ENCODE results near the gene TNK2.

Gene TNK2

GRCh38 chr3:195886181-195887141 lies 21.9 kb downstream of the TNK2 start:
- no peak for DNase-seq (ENCODE audit: low read depth in 1 of 2, low spot score in 1 of 2)

- no peak for DNase-seq (ENCODE audit: low read depth in 1 of 2, low spot score in 1 of 2)
Measured at GRCh38 chr3:195885036-195885891, 23.1 kb downstream of the TNK2 start.

- DNase-seq (ENCODE audit: low read depth in 1 of 2, low spot score in 1 of 2), result no peak
Measured at GRCh38 chr3:195884691-195885035, 23.7 kb downstream of the TNK2 start.

GRCh38 chr3:195883801-195884200 lies 24.6 kb downstream of the TNK2 start:
- no peak for DNase-seq (ENCODE audit: low read depth in 1 of 2, low spot score in 1 of 2)

- DNase-seq (ENCODE audit: low read depth in 1 of 2, low spot score in 1 of 2), result no peak
Measured at GRCh38 chr3:195883160-195883559, 25.2 kb downstream of the TNK2 start.

- DNase-seq (ENCODE audit: low read depth in 1 of 2, low spot score in 1 of 2), result no peak
Measured at GRCh38 chr3:195882002-195882441, 26.3 kb downstream of the TNK2 start.

GRCh38 chr3:195881276-195881988 lies 26.9 kb downstream of the TNK2 start:
- no peak for DNase-seq (ENCODE audit: low read depth in 1 of 2, low spot score in 1 of 2)

- DNase-seq (ENCODE audit: low read depth in 1 of 2, low spot score in 1 of 2), result no peak
Measured at GRCh38 chr3:195880037-195880431, 28.3 kb downstream of the TNK2 start.

- no peak for DNase-seq (ENCODE audit: low read depth in 1 of 2, low spot score in 1 of 2)
Measured at GRCh38 chr3:195879416-195880036, 28.8 kb downstream of the TNK2 start.

- DNase-seq (ENCODE audit: low read depth in 1 of 2, low spot score in 1 of 2), result no peak
Measured at GRCh38 chr3:195878424-195879274, 29.7 kb downstream of the TNK2 start.

- DNase-seq (ENCODE audit: low read depth in 1 of 2, low spot score in 1 of 2), result no peak
Measured at GRCh38 chr3:195877767-195878423, 30.5 kb downstream of the TNK2 start.

GRCh38 chr3:195877136-195877715 lies 31.1 kb downstream of the TNK2 start:
- no peak for DNase-seq (ENCODE audit: low read depth in 1 of 2, low spot score in 1 of 2)

GRCh38 chr3:195876297-195877064 lies 31.9 kb downstream of the TNK2 start:
- no peak for DNase-seq (ENCODE audit: low read depth in 1 of 2, low spot score in 1 of 2)

- no peak for DNase-seq (ENCODE audit: low read depth in 1 of 2, low spot score in 1 of 2)
Measured at GRCh38 chr3:195875482-195876236, 32.7 kb downstream of the TNK2 start.

GRCh38 chr3:195873971-195874370 lies 34.4 kb downstream of the TNK2 start:
- DNase-seq (ENCODE audit: low read depth in 1 of 2, low spot score in 1 of 2), result no peak

- DNase-seq (ENCODE audit: low read depth in 1 of 2, low spot score in 1 of 2), result no peak
Measured at GRCh38 chr3:195873281-195873887, 35.0 kb downstream of the TNK2 start.

GRCh38 chr3:195872800-195873199 lies 35.6 kb downstream of the TNK2 start:
- no peak for DNase-seq (ENCODE audit: low read depth in 1 of 2, low spot score in 1 of 2)
